GM19023 (cell line): ENCODE results near the gene PXYLP1.
"Not testable (repeated sequence)": the region's sequence is repeated elsewhere in the genome, so short reads cannot be mapped to it uniquely, and the experiment has no call there.

ENCODE experiments used
- ATAC-seq: cut with Tn5 transposase; IDR thresholded peaks from one replicate; pipeline ENCODE4 v1.9.1; 2021; ENCODE audit warnings: mild to moderate bottlenecking, moderate library complexity; ENCODE audit not compliant: unreplicated experiment

PXYLP1 gene

DNA sequence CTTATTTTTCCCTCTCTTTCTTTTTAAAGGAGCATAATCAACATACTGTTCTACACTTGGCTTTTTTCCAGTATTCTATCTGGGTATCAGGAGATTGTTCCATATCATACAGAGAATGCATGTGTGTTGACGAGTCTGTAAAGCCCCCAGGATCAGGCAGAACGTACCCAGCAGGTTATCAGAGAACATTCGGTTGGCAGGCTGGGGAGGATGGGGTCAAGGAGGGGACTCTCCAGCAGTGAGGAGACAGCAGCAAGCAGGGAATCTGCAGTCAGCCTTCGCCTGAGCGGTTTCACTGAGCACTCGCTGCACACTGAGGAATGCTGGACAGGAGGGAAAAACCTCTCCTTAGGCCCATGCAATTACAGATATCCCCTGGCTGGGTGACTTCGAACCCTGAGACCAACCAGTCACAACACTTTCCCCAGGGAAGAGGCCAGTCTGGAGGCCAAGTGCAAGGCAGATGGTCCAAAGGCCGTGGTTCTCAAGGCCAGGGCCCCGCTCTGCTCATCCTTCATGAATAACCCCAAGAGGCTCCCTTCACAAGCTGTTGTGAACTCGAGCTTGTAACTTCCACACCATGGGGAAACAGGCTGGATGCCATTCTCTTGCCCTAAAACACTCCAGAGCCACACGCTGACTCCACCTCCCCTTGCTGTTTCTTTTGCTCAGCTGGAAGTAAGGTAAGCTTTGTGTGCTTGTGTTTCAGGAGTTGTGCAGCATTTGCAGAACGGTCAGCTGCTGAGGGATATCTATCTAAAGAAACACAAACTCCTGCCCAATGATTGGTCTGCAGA is 60.1 kb downstream of the PXYLP1 start:
- no peak for ATAC-seq

DNA sequence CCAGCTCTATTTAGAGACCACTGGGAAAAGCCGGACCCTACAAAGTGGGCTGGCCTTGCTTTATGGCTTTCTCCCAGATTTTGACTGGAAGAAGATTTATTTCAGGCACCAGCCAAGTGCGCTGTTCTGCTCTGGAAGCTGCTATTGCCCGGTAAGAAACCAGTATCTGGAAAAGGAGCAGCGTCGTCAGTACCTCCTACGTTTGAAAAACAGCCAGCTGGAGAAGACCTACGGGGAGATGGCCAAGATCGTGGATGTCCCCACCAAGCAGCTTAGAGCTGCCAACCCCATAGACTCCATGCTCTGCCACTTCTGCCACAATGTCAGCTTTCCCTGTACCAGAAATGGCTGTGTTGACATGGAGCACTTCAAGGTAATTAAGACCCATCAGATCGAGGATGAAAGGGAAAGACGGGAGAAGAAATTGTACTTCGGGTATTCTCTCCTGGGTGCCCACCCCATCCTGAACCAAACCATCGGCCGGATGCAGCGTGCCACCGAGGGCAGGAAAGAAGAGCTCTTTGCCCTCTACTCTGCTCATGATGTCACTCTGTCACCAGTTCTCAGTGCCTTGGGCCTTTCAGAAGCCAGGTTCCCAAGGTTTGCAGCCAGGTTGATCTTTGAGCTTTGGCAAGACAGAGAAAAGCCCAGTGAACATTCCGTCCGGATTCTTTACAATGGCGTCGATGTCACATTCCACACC is 60.9 kb downstream of the PXYLP1 start:
- no peak for ATAC-seq

DNA sequence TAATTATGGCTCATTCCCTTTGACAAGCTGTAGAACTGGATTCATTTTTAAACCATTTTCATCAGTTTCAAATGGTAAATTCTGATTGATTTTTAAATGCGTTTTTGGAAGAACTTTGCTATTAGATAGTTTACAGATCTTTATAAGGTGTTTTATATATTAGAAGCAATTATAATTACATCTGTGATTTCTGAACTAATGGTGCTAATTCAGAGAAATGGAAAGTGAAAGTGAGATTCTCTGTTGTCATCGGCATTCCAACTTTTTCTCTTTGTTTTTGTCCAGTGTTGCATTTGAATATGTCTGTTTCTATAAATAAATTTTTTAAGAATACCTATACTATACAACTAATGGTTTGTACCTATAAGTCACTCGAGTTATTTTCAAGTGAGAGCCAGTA is 62.7 kb downstream of the PXYLP1 start:
- ATAC-seq, result no peak

DNA sequence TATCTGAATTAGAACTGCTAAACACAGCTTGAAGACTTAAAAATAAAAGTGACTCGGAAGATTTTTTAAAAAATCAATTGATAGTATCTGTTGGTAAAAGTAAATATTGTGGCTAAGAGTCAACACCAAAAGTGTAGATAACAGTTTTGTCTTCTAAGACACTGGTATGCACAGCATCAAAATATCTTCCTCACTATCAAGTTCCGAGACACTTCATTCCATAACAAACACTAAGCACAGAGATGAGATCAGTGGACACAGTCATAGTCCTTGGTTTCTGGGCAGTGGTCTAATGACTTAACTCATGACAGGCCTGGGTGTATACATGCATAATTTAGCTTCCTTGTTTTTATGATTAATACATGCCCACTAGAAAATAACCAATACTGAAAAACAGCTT is 63.2 kb downstream of the PXYLP1 start:
- ATAC-seq, result no peak

DNA sequence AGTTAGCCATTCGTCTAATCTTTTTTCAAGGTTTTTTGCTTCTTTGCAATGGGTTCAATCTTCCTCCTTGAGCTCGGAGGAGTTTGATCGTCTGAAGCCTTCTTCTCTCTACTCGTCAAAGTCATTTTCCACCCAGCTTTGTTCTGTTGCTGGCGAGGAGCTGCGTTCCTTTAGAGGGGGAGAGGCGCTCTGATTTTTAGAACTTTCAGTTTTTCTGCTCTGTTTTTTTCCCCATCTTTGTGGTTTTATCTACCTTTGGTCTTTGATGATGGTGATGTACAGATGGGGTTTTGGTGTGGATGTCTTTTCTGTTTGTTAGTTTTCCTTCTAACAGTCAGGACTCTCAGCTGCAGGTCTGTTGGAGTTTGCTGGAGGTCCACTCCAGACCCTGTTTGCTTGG is 68.8 kb downstream of the PXYLP1 start:
- ATAC-seq, result not testable (repeated sequence)

DNA sequence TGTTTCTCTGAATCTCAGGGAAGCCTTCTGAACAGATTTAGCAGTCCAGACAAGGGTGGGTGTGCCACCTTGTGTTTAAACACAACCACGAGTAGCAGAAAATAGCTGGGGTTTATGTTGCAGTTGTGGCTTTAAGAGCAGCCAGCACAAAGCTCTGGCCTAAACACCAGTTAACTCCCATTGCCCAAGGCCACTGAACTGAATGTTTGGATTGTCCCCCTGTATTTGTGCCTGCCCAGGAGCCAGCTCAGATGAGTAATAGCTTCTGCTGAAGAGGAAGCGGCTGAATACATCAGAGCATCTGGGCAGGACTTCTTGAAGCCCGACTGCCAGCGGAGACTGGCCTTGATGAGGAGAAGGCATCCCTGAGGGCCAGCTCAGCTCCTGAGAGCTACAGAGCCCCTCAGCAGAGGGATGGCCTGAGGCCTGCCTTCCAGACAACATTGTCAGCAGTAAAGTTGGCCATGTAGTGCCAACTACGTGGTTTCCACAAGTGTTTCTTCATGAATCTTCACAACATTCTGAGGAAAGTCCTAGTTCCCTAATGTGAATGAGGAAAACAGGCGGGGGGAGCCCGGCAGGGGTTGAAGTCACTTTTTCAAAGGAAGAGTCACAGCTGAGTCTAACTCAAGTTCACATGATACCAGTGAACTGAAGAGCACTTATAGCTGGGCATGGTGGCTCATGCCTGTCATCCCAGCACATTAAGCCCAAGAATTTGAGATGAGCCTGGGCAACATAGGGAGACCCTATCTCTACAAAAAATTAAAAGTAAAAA is 70.9 kb downstream of the PXYLP1 start:
- ATAC-seq, result no peak

DNA sequence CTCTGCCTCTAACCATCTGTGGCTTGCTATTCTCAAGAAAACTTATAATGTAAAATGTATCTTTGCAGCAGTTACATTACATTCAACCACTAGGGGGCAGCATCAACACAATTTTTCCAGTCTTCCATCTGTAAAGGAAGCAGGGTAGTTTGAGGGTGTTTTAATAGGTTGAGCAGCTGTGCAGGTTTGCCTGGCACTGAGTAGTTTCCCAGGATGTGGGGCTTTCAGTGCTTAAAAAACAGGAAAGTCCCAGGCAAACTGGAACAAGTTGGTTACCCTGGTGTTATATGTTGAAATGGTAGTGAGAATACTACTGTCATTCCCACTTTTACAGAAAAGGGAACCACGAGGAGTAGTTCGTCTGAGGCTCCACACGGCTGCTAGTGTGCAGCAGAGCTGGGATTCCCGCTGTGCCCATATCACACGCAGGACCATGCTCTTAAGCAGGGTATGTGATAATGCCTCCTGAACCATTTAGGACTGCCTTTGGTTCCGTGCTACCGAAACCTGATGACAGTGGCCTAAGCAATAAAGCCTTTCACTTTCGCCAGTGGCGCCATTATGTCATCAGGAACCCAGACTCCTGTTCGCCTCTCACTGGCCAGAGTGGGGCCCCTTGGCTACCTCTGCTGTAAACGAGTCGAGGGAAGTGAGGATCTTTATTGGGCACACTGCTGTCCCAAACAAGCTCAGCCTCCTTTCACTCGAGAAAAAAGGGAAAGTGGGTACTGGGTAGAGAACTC is 72.0 kb downstream of the PXYLP1 start:
- peak; percentile 72 for ATAC-seq

DNA sequence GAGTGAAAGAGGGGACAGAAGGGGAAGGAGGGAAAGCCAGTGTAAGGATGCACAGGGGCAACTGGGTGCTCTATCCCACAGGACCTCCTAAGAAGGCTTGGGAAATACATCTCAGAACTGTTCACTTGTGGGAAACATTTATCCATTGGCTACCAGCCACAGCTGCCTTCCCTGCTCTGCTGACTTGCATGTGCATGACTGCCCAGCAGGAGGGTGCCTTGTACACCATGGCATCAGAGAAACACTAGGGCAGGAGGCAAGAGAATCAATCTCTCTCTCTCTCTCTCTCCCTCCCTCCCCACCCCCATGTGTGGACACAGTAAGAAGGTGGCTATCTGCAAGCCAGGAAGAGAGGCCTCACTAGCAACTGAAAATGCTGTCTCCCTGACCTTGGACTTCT is 73.8 kb downstream of the PXYLP1 start:
- no peak for ATAC-seq

DNA sequence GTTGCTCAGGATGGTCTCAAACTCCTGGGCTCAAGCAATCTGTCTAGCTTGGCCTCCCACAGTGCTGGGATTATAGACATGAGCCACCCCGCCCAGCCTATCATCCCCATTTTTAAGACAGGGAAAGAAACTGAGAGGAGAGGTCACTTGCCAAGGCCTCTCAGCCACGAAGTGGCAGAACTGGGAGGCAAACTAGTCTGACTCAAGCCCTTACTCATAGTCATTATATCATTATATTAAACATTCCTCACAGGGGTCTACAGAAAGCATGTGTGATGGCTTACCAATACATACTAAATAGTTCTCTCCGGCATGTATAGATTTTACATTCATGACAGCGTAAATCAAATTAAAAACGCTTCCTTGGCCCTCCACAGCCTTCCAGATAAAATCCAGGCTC is 74.7 kb downstream of the PXYLP1 start:
- ATAC-seq, result no peak

DNA sequence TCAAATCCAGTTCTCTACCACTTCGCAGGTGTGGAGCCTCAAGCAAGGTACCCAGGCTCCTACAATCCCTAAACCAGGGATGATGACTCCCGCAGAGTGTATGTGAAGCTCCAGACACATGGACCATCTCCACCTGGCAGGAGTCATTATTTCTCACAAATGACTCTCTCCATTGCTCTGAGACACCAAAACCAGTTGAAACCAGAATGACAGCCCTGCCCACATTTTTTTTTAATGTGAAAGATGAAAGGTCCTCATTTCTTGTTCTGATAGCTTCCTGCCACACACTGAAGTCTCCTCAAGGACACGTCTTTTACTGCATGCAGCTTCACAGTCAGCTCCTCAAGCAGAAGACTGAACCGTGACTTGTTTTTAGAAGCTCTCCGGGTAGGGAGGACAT is 75.3 kb downstream of the PXYLP1 start:
- ATAC-seq, result no peak

DNA sequence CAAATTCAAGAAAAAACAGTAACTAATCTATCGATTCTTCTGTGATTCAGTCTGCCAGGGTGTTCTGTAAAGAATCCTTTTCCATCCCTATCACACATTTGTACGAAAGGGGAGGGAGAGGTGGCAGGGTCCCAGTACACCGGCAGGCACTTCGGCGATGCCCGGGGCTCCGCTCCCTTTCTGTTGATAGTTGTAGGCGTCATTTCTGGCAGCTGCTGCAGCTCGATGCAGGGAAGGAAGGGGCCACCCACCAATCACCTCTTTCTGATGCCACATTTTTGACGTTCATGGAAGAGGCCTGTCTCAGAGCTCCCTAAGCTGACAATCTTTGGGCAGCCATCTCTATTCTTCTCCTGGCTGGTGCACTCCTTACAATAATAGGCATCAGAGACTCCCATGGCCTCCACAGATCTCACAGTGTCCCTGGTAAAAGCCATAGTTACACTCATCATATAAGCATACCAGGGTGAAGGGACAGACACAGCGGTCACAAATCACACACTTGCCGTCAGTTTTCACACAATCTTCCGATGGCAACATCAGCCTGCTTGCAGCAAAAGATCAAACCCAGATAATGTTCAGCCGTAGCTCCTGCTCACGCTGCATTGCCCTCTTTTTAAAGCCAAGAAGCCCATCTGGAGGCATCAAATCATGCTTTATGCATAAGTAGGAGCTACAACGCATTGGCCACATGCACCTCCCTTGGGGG is 75.9 kb downstream of the PXYLP1 start:
- no peak for ATAC-seq

DNA sequence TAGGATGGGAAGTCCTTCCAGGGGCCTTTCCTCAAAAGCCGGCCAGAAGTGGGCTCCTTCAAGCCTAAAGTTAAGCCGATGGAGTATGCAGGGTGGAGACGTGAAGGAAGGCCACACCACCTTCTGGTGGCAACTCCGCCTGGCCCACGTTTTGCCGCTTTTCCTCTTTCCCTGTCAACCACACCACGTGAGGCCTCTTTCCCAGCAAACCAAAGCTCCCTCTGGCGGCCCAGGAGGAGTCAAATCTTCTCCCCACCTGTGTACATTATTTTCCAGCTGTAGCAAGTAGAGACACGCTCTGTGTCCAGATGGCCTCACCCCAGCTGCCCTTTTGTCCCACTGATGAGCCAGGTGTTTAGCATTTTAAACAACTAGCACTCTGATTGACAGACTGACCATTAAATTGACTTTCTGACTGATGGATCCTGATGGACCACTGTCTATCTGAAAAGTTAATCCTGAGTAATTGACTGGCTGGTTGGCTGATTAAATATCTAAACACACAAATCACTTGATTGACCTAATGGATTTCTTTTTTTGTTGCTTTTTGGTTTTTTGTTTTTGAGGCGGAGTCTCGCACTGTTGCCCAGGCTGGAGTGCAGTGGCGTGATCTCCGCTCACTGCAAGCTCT is 77.1 kb downstream of the PXYLP1 start:
- no peak for ATAC-seq

DNA sequence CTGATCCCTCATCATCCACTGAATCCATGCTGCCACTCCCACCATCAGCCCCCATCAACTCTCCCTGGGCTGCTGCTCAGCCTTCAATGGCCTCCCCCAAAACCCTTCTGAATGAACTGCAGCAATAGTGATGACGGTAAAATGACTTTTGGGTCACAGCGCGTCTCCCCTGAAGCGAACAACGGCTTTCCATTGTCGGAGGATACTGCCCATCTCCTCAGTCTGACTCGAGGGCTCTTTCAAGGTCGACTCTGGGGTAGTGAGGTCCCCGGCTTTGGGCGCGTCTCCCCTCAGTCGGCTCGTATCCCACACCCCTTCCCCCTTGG is 79.5 kb downstream of the PXYLP1 start:
- ATAC-seq, result no peak

DNA sequence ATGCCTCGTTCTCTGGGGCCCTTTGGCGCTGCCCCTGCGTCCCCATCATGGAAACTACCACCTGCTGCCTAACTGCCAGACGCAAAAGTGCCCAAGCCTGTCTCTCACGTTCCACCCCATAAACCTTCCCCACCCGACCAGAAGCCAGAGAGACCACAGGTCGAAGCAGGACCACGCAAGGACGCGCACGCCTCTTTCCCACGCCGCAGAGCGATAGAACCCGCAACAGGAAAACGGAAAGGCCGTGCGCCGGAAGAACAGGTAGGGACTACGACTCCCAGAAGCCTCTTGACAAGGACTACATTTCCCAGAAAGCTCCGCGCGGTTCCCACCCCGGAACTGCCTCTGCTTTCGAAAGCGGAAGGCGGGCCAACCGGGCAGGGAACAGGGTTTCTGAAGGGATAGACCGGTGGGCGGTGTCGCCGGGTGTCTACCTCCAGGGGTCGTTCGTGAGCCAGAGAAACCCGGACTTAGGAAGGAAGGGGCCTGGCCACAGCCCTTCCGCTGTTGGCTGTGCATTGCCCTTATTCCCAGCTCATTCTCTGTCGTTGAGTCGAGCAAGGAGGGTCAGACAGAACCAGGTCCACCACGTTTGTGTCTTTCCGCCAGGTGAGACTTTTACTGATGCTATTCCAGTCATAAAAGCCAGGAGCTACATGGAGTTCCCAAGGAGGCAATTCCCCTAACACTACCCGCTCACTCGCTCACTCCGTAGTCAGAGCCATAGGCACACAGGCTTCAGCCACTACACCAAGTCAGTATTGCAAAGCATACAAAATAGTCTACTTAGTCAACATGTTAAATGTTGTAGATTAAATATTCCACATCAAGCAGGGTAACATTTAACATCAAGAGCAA is 80.1 kb downstream of the PXYLP1 start:
- peak; percentile 97 for ATAC-seq

DNA sequence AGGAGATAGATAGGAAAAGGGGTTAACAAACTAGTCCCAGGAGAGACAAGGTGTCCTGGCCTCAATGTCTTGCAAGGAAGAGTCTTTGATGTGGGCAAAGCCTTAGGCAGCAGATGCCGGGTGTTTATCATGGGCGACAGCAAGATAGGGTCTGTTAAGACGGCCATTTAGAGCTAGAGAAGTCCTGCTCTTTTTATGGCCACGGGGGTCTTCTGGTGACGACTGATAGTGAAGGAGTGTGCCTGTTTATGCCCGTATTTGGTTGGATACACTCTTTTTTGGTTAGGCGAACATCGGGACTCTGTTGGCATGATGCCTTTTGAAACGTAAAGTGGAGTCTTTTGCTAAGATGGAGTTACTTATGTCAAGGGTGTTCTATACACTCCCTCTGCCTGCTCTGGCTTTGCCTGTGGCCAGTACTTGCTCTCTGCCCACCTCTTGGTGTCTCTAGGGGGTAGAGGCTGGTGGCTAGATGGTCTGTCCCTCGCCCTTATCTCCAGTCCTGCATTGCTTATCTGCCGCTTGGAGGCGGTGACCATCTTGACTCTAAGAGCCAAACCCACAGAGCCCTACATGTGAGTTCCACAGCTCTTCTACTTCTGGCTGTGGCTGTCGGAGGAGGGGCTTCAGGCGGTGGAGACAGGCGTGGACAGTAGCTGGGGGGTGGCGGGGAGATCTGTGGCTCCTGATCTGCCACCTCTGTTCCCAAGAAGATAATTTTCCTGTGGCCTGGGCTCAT is 80.9 kb downstream of the PXYLP1 start:
- ATAC-seq, result no peak

DNA sequence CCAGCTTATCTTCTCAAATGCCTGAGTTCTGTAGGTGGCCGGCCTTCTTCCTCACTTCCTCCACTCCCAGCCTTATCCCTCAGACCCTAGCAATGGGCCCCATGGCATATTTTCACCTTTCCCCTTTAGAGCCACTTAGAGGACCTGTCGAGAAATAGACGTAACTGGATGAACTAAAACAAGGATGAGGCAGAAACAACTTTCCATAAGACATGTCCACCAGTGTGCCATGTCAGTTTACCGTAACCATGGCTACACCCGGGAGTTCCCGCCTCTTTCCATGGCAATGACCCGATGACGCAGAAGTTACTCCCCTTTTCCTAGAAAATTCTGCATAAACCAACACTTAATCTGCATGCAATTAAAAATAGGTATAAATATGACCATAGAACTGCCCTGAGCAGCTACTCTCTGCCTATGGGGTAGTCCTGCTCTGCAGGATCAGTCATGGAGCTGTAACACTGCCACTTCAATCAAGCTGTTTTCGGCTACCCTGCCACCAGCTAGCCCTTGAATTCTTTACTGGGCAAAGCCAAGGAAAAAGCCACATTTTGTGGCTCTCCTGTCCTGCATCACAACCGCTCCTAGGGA is 81.6 kb downstream of the PXYLP1 start:
- no peak for ATAC-seq

DNA sequence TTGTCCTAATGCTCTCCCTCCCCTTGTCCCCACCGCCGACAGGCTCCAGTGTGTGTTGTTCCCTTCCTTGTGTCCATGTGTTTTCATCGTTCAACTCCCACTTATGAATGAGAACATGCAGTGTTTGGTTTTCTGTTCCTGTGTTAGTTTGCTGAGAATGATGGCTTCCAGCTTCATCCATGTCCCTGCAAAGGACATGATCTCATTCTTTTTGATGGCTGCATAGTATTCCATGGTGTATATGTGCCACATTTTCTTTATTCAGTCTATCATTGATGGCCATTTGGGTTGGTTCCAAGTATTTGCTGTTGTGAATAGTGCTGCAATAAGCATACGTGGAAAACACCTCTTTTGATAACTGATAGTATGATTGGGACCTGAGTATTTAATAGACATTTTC is 82.8 kb downstream of the PXYLP1 start:
- ATAC-seq, result not testable (repeated sequence)

DNA sequence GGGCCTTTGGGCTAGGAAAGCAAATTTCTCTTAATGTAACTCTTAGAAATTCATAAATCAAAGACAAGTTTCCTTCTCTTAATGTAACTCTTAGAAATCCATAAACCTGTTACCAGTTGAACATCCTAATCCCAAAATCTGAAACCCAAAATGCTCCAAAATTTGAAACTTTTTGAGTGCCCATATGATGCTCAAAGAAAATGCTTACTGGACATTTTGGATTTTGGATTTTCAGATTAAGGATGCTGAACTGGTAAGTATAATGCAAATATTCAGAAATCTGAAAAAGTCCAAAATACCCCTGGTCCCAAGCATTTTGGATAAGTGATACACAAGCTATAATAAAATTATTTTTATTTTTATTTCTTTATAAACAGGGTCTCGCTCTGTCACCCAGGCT is 85.2 kb downstream of the PXYLP1 start:
- ATAC-seq, result no peak
